Fibroblast of pulmonary artery (primary cell): ENCODE data around the gene FNDC4.

ENCODE experiments used
- DNase-seq: peaks from one replicate; pipeline ENCODE4 v3.0.0-alpha.2; 2010; ENCODE audit warnings: low read depth
- H3K4me3 ChIP-seq: replicated peaks from 2 replicates; pipeline ENCODE4 v1.5.1; 2011; ENCODE audit warnings: low read depth, mild to moderate bottlenecking, control low read depth, low read length, moderate library complexity
- CTCF ChIP-seq: IDR thresholded peaks from 2 replicates; pipeline ENCODE4 v1.5.1; 2011; ENCODE audit warnings: mild to moderate bottlenecking, control low read depth, low read length, inconsistent platforms; ENCODE audit errors: missing control alignments

Gene FNDC4

GRCh38 chr2:27464443-27464842, 30.6 kb downstream of the FNDC4 start:
- TF ChIP-seq CTCF, result no peak
- no peak overlapping the region for H3K4me3 ChIP-seq
- DNase-seq, result no peak

GRCh38 chr2:27461118-27461517, 33.9 kb downstream of the FNDC4 start:
- no peak for TF ChIP-seq CTCF
- no peak for DNase-seq
- no peak overlapping the region for H3K4me3 ChIP-seq

GRCh38 chr2:27453968-27454367, 41.0 kb downstream of the FNDC4 start:
- no peak for DNase-seq
- no peak for TF ChIP-seq CTCF
- no peak overlapping the region for H3K4me3 ChIP-seq

GRCh38 chr2:27451095-27451494, 43.9 kb downstream of the FNDC4 start:
- H3K4me3 ChIP-seq, result no peak overlapping the region
- no peak for DNase-seq
- no peak for TF ChIP-seq CTCF

GRCh38 chr2:27448381-27448780, 46.6 kb downstream of the FNDC4 start:
- no peak for TF ChIP-seq CTCF
- DNase-seq, result no peak
- no peak overlapping the region for H3K4me3 ChIP-seq

- no peak overlapping the region for H3K4me3 ChIP-seq
- DNase-seq, result no peak
- no peak for TF ChIP-seq CTCF
These were observed 48.9 kb downstream of the FNDC4 start for GRCh38 chr2:27446057-27446456.

GRCh38 chr2:27445615-27446014, 49.4 kb downstream of the FNDC4 start:
- no peak for TF ChIP-seq CTCF
- no peak for DNase-seq
- H3K4me3 ChIP-seq, result no peak overlapping the region
